IPS DF 6.9 (cell line): ENCODE measurements around the gene B3GAT1.

Experiments
- DNase-seq: peaks from one replicate; pipeline ENCODE4 v3.0.0-alpha.2; 2013; ENCODE audit warnings: low read depth, low spot score
- H3K27ac ChIP-seq: one replicate; pipeline ENCODE4 v1.5.1; 2013; ENCODE audit warnings: low read length, control low read depth
- H3K27me3 ChIP-seq: 2 replicates; pipeline ENCODE4 v1.6.1; 2013; ENCODE audit warnings: mild to moderate bottlenecking, low read length; ENCODE audit not compliant: control insufficient read depth, insufficient read depth
- H3K36me3 ChIP-seq: 2 replicates; pipeline ENCODE4 v1.6.1; 2013; ENCODE audit warnings: low read length; ENCODE audit not compliant: control insufficient read depth, insufficient read depth
- H3K4me1 ChIP-seq: 2 replicates; pipeline ENCODE4 v1.6.1; 2013; ENCODE audit warnings: low read length; ENCODE audit not compliant: control insufficient read depth, insufficient read depth
- H3K4me3 ChIP-seq: 2 replicates; pipeline ENCODE4 v1.5.1; 2013; ENCODE audit warnings: mild to moderate bottlenecking, low read length
- H3K9me3 ChIP-seq: 2 replicates; pipeline ENCODE4 v1.6.1; 2013; ENCODE audit warnings: low read length, inconsistent platforms; ENCODE audit not compliant: control insufficient read depth, insufficient read depth
- WGBS: extraction: QIAGEN DNeasy Blood & Tissue Kit; methylation state at CpG from one replicate; pipeline ENCODE4 v1.1.7; 2013; ENCODE audit warnings: mixed read lengths, missing lambda C conversion rate; ENCODE audit not compliant: insufficient read length, insufficient coverage; 5-methylcytosine and 5-hydroxymethylcytosine counted together

The B3GAT1 gene

DNA sequence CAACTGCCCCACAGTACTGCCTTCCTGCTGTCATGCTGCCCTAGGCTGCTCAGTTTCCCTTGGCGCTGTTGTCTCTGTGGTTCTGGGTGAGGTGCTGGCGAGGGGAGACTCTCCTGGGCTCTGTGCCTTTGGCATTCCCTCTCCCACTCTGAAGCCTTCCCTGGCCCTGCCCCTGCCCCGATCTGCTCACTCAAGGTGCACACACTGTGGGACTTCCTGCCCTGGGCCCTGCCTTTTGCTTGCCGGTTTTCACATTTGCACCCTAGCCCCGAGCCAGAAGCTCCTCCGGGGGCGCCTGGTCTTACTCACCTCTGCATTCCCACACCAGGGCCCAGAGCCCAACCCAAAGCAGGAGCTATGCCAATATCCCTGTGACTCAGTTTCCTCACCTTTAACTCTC, 12.0 kb downstream of the B3GAT1 start:
- DNase-seq = no peak
- no CpG with 5 or more reads among the region's 7 CpGs for WGBS
- H3K4me1 ChIP-seq = 0 out of 2 replicates have a peak, but pooled peaks cover 3% of the 10 kb centered on the region
- no peak overlapping the region for H3K27ac ChIP-seq
- no peaks in the 10 kb centered on the region for H3K27me3 ChIP-seq
- H3K36me3 ChIP-seq = no peaks in the 10 kb centered on the region; the same call in 1 of the 2 replicates
- no peaks in the 10 kb centered on the region for H3K9me3 ChIP-seq
- no peak overlapping the region for H3K4me3 ChIP-seq

DNA sequence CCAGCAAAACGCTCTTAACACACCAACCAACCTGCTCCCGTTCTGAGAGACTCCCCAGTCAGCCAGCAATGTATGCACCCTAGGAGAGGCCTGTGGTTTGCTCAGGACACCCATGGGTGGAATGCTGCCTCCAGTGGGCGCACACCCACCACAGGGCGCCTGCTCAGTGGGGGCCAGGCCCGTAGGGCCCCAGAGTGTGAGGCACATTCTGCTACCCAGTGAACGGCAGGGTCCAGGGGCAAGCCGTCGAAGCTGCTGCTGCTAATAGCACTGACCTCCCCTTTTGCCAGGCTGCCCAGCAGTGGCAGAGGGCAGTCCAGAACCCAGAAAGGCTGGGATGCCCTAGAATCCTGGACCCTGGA, 12.8 kb downstream of the B3GAT1 start:
- H3K36me3 ChIP-seq = no peaks in the 10 kb centered on the region
- no peak overlapping the region for H3K4me3 ChIP-seq
- no peak for DNase-seq
- no peak overlapping the region for H3K27ac ChIP-seq
- 0 out of 2 replicates have a peak, but pooled peaks cover 3% of the 10 kb centered on the region for H3K4me1 ChIP-seq
- no CpG with 5 or more reads among the region's 8 CpGs for WGBS
- no peaks in the 10 kb centered on the region for H3K27me3 ChIP-seq
- no peaks in the 10 kb centered on the region for H3K9me3 ChIP-seq

DNA sequence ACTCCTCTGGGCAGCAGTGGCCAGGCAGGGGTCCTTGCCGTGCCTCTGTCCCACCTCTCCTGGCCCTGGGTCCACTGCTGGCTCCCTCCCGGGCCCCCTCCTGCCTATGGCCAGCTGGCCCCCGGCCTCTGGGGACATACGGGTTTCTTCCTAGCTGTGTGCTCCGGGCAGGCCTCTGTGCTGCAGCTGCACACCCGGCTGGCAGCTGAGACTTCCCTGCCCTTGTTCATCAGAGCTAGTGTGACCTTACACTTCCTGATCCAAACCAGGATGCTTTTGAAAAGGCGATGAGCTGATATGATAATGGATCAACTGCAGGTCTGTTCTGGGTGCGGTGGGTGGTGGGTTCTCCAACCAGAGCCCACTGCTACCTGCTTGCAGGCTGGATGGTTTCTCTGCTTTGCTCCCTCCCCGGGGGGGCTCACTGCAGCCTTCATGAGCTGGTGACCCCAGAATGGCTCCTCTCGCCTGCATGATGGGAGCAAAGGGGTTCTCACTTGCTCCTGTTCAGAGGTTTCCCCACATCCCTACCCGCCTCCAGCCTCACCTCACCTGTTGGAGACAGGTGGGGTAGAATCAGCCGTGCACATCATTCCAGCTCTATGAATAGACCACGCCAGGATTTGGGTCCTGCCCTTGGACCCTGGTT, 13.3 kb downstream of the B3GAT1 start:
- WGBS = no CpG with 5 or more reads among the region's 13 CpGs
- H3K27ac ChIP-seq = no peak overlapping the region
- no peak for DNase-seq
- 0 out of 2 replicates have a peak, but pooled peaks cover 3% of the 10 kb centered on the region for H3K4me1 ChIP-seq
- H3K4me3 ChIP-seq = no peak overlapping the region
- no peaks in the 10 kb centered on the region for H3K27me3 ChIP-seq
- H3K36me3 ChIP-seq = no peaks in the 10 kb centered on the region
- H3K9me3 ChIP-seq = no peaks in the 10 kb centered on the region

DNA sequence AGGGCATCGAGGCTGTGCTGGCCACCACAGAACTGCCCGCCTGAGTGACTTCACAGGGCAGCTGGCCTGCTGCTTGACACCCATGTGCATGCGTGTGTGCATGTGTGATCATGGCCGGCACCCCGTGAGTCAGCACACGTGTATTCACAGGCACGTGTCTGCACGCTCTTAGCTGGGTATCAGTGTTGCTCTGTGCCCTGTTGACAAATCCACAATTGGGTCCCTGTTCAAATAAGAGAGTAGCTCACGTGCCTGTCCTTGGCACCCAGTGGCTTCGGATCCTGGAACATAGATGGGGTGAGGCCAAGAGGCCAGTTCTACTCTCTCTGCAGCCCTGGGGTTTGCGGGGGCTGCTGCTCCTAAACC, 14.0 kb downstream of the B3GAT1 start:
- no peak for DNase-seq
- H3K4me3 ChIP-seq = no peak overlapping the region
- H3K36me3 ChIP-seq = no peaks in the 10 kb centered on the region
- no peak overlapping the region for H3K27ac ChIP-seq
- H3K9me3 ChIP-seq = no peaks in the 10 kb centered on the region
- no CpG with 5 or more reads among the region's 11 CpGs for WGBS
- 0 out of 2 replicates have a peak, but pooled peaks cover 3% of the 10 kb centered on the region for H3K4me1 ChIP-seq
- H3K27me3 ChIP-seq = no peaks in the 10 kb centered on the region

DNA sequence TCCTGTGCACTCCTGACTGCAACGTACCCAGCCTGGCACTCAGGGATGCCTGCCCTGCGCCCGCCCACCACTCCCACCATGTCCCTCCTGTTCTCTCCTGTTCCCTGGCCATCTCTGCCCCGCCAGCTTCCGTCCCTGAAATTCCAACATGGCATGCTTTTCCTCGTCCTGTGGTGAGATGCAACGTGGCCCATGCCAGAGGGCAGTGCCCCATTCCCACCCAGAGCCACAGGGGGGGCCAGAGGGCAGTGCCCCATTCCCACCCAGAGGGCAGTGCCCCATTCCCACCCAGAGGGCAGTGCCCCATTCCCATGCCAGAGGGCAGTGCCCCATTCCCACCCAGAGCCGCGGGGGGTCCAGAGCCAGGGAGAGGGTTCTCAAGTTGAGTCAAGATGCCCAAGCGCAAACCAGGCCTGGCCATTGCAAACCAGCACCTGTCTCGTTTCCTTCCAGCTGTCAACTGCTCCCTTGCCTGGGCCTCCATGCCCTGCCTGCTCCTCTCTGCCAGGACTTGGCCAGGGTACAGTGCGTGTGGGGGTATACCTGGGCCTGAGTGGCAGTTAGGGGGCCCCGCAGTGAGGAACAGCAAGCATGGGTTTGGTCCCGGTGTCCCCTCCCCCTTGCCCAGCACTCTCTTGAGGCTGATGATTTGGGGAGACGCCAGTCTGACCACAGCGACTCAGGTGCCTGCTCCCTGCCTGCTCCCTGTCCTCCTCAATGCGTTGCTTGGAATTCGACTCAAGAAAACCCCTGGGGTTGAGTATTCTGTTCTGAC, 14.6 kb downstream of the B3GAT1 start:
- DNase-seq = no peak
- Histone ChIP-seq H3K4me1 (0 out of 2 replicates have a peak, but pooled peaks cover 3% of the 10 kb centered on the region), H3K36me3 (no peaks in the 10 kb centered on the region), H3K27me3 (no peaks in the 10 kb centered on the region; the same call in 1 of the 2 replicates), H3K4me3 (no peak overlapping the region), H3K27ac (no peak overlapping the region), H3K9me3 (no peaks in the 10 kb centered on the region)
- no CpG with 5 or more reads among the region's 18 CpGs for whole genome bisulfite sequencing

DNA sequence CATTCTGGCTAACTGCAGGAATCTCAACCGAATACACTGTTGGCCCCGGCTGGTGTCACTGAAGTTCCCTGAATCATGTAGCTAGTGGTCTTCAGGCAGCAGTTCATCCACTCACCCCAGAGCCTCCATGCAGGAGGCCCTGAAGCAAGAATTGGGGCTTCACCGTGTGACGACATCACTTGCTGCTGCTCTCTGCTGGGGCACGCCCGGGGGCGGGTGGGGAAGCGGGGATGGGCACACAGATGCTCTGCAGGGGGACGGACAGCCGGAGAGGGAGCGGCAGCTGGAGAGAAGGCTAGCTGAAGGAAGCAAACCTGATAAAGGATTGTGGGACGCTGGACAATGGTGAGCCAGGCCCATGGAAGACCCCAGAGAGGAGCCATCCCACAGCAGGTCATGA, 17.0 kb downstream of the B3GAT1 start:
- Histone ChIP-seq H3K4me3 (no peak overlapping the region), H3K9me3 (no peaks in the 10 kb centered on the region), H3K4me1 (no peaks in the 10 kb centered on the region), H3K27me3 (no peaks in the 10 kb centered on the region; the same call in 1 of the 2 replicates), H3K27ac (no peak overlapping the region), H3K36me3 (no peaks in the 10 kb centered on the region)
- WGBS = no CpG with 5 or more reads among the region's 12 CpGs
- no peak for DNase-seq

DNA sequence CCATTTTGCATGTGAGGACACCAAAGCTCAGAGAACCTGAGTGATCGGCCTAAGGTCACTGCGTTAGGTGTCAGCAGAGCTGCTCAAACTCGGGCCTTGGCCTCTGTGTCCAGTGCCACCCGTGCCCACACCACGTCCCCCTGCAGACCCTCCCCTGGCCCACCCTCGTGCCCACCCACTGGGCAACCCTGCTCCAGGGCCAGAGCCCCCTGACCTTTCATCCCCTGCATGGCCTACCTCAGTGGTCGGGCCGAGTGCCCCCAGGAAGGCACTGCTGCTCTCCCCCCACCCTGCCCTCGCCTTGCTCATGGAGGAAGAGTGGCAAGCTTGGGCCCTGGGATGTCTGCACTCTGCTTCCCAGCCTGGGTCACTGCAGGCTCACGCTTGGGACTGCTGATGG, 17.7 kb downstream of the B3GAT1 start:
- no peaks in the 10 kb centered on the region for H3K4me1 ChIP-seq
- no peak overlapping the region for H3K27ac ChIP-seq
- no CpG with 5 or more reads among the region's 10 CpGs for WGBS

DNA sequence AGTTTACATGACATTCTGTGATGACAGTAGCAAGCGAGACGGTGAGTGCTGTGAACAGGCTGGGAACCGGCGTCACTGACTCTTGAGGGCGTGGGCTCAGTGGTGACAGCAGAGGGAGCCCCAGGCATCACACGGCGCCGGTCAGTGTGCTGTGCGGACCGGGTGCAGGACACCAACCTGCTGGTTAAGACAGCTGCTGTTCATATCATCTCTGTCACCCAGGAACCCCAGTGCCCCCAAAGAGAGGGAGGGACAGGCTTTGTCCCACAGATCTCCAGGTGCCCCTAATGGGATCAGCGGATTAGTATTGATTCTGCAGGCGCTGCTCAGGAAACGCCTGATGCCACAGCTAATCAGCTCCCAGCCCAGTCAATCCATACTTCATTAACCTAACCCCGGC, 18.4 kb downstream of the B3GAT1 start:
- no peaks in the 10 kb centered on the region; the same call in 1 of the 2 replicates for H3K27me3 ChIP-seq
- no peak overlapping the region for H3K4me3 ChIP-seq
- no CpG with 5 or more reads among the region's 14 CpGs for WGBS
- H3K27ac ChIP-seq = no peak overlapping the region
- H3K36me3 ChIP-seq = no peaks in the 10 kb centered on the region
- H3K4me1 ChIP-seq = no peaks in the 10 kb centered on the region
- DNase-seq = no peak
- no peaks in the 10 kb centered on the region for H3K9me3 ChIP-seq

More for the DNA sequence above, 17.7 kb downstream of the B3GAT1 start:
- Histone ChIP-seq H3K36me3 (no peaks in the 10 kb centered on the region), H3K27me3 (no peaks in the 10 kb centered on the region; the same call in 1 of the 2 replicates), H3K4me3 (no peak overlapping the region), H3K9me3 (no peaks in the 10 kb centered on the region)
- DNase-seq = no peak

DNA sequence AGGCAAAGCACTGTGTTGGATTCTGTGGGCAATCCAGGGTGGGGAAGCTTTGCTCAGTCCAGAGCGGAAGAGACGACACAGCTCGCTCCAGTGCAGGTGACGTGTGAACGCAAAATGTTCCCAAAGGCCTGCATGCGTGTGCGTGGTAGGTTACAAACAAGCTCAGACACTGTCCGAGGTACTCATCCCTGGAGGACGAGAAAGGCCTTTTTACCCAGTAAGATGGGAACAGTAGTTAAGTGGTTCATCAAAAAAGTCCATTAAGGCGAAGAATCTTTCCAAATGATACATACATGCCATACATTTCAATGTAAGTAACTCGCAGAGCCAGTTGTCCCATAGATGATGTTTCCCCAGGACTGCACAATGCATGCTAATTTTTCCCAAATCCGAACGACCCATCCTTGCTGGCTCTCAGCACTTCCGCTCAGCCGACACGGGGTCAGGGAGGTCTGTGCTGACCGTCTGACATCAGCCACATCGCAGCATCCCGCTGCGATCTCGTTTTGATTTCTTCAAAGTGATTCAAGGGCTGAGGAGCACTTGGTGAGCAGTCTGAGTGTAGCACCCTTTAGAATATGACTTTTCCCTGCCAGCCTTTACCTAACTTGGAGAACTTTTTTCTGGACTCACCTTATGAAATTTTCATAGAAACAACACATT, 19.0 kb downstream of the B3GAT1 start:
- Histone ChIP-seq H3K9me3 (no peaks in the 10 kb centered on the region), H3K36me3 (no peaks in the 10 kb centered on the region), H3K4me1 (no peaks in the 10 kb centered on the region), H3K4me3 (no peak overlapping the region), H3K27ac (no peak overlapping the region), H3K27me3 (no peaks in the 10 kb centered on the region; the same call in 1 of the 2 replicates)
- no peak for DNase-seq
- WGBS = no CpG with 5 or more reads among the region's 21 CpGs

DNA sequence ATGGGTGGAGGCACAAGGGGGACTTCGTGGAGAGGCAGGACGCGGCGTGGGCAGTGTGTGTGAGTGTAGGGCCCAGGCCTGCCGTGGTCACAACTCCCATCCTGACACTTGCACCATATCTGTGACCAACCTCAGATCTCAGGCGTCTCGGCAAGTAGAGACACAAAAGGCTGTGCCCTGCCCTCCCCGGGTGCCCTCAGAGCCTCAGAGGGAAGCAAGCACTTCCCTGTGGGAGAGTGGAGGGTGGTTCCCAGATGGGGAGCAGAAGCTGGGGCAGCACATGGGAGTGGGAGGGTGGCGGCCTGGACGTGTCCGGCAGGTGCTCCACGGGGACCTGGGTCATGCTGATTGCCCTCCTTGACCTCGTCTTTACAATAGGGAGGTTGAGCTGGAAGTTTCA, 20.4 kb downstream of the B3GAT1 start:
- H3K36me3 ChIP-seq = no peaks in the 10 kb centered on the region

More for the DNA sequence above, 20.4 kb downstream of the B3GAT1 start:
- Histone ChIP-seq H3K27me3 (no peaks in the 10 kb centered on the region; the same call in 1 of the 2 replicates), H3K9me3 (no peaks in the 10 kb centered on the region), H3K27ac (no peak overlapping the region), H3K4me3 (no peak overlapping the region), H3K4me1 (0 out of 2 replicates have a peak, but pooled peaks cover 2% of the 10 kb centered on the region)
- DNase-seq = no peak
- no CpG with 5 or more reads among the region's 13 CpGs for WGBS
